ENCODE data around the gene PPP1R12A.

GRCh38 chr12:79842630-79843029 lies 92.3 kb downstream of the PPP1R12A start:
- TF ChIP-seq, protein P1, sequence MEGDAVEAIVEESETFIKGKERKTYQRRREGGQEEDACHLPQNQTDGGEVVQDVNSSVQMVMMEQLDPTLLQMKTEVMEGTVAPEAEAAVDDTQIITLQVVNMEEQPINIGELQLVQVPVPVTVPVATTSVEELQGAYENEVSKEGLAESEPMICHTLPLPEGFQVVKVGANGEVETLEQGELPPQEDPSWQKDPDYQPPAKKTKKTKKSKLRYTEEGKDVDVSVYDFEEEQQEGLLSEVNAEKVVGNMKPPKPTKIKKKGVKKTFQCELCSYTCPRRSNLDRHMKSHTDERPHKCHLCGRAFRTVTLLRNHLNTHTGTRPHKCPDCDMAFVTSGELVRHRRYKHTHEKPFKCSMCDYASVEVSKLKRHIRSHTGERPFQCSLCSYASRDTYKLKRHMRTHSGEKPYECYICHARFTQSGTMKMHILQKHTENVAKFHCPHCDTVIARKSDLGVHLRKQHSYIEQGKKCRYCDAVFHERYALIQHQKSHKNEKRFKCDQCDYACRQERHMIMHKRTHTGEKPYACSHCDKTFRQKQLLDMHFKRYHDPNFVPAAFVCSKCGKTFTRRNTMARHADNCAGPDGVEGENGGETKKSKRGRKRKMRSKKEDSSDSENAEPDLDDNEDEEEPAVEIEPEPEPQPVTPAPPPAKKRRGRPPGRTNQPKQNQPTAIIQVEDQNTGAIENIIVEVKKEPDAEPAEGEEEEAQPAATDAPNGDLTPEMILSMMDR (IDR thresholded peaks at IDR 0.05) = no peak
- TF ChIP-seq POLR2A (IDR thresholded peaks at IDR 0.05) = no peak

Measured in Peyer's patch (tissue), 4 donors.